Astrocyte of the spinal cord (primary cell): ENCODE data around the gene PTPRR.

Source experiments
- DNase-seq: peaks from one replicate; pipeline ENCODE4 v3.0.0; 2011; ENCODE audit warnings: low read depth, low spot score
- H3K4me3 ChIP-seq: 2 replicates; pipeline ENCODE4 v1.5.1; 2011; ENCODE audit warnings: low read depth, mild to moderate bottlenecking, low read length, moderate library complexity
- in situ Hi-C: cut with HindIII; loops from 2 replicates; pipeline ENCODE4 v1.10.0; 2017; ENCODE audit warnings: low sequenced_read_pairs
- TF ChIP-seq, protein P1 (sequence below): IDR thresholded peaks from 2 replicates; pipeline ENCODE4 v1.5.1; 2012; ENCODE audit warnings: low read depth, mild to moderate bottlenecking, low read length, inconsistent platforms

PTPRR gene

DNA sequence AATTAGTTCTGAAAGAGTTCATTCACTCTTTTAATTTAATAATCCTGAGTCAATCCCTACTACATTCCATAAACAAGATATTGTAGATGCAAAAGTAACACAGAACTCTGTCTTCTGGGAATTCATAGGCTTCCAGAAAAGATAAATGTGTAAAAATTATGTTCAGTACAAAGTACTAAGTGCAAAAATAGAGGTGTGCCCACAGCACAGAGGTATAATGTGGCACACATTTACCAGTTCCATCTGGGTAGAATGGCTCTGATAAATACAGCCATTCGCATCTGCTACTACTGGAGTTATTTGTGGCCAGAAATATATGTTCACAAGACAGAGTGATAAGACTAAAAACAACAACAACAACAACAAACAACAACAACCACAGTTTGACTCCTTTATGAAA, 171.7 kb downstream of the PTPRR start:
- DNase-seq: no peak
- TF ChIP-seq, protein P1, sequence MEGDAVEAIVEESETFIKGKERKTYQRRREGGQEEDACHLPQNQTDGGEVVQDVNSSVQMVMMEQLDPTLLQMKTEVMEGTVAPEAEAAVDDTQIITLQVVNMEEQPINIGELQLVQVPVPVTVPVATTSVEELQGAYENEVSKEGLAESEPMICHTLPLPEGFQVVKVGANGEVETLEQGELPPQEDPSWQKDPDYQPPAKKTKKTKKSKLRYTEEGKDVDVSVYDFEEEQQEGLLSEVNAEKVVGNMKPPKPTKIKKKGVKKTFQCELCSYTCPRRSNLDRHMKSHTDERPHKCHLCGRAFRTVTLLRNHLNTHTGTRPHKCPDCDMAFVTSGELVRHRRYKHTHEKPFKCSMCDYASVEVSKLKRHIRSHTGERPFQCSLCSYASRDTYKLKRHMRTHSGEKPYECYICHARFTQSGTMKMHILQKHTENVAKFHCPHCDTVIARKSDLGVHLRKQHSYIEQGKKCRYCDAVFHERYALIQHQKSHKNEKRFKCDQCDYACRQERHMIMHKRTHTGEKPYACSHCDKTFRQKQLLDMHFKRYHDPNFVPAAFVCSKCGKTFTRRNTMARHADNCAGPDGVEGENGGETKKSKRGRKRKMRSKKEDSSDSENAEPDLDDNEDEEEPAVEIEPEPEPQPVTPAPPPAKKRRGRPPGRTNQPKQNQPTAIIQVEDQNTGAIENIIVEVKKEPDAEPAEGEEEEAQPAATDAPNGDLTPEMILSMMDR: no peak
- no peak overlapping the region for H3K4me3 ChIP-seq
- in situ Hi-C loops: no loop called here

DNA sequence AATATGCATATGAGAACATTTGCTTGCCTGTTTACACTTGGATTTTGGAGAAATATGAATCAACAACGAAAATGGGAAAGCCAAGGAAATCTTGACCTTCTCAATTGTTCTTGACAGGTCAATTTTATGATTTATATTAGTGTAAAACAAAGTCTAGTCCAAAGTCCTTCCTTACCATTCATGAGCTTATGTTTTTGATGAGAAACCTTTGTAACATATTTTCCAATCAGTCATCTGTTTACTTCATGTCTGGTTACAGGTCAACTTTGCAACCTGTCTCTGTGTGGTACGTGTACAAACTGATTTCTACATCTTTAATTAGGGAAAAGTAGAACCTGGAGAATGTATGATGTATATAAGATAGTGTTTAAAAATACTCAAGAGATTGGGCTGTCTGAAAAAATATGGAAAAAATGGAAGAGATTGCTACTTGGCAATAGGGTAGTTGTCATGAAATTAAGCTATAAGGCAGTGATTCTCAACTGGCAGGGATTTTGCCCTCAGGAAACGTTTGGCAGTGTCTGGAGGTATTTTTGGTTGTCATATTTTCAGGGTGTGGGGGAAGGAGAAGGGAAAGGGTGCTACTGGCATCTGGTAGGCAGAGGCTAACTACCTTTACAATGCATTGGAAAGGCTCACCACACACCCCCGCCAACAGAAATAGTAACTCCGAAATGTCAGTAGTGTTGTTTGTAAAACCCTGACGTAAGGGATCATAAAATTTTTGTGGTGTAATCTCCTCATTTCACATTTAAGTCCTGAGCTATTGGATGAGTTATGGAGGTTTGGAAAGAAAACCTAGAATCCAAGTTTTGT, 172.9 kb downstream of the PTPRR start:
- no peak for DNase-seq
- in situ Hi-C loops: no loop called here
- no peak overlapping the region for H3K4me3 ChIP-seq
- TF ChIP-seq, protein P1: no peak

DNA sequence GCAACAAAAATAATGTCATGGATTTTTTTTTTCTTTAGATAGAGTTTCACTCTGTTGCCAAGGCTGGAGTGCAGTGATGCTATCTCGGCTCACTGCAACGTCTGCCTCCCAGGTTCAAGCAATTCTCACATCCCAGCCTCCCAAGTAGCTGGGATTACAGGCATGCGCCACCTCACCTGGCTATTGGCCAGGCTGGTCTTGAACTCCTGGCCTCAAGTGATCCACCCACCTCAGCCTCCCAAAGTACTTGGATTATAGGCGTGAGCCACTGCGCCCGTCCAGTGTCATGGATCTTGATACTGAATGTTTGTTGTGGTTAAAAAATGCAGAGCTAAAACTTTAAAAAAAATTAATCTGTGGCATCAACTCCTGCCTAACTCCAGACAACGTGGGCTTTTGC, 175.5 kb downstream of the PTPRR start:
- in situ Hi-C loops: no loop called here
- TF ChIP-seq, protein P1: no peak
- H3K4me3 ChIP-seq: no peak overlapping the region
- no peak for DNase-seq

DNA sequence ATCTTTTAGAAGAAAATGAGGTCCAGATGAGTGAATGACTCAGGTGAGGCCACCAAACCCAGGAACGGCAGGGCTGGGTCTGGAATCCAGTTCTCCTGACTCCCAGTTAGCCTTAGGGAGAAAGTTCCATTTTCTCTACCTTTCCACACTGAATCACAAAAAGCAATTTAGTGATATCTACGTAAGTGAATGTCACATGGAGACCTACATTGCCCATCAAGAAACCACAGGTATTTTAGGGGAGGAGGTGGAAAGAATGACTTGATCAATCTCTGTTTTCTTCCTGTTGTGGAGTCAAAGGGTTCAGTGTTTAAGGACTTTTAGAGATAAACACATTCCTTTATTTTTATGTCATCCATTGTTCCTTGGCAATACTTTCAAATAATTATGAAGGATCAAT, 176.4 kb downstream of the PTPRR start:
- no peak overlapping the region for H3K4me3 ChIP-seq
- in situ Hi-C loops: no loop called here
- TF ChIP-seq, protein P1: no peak
- no peak for DNase-seq

DNA sequence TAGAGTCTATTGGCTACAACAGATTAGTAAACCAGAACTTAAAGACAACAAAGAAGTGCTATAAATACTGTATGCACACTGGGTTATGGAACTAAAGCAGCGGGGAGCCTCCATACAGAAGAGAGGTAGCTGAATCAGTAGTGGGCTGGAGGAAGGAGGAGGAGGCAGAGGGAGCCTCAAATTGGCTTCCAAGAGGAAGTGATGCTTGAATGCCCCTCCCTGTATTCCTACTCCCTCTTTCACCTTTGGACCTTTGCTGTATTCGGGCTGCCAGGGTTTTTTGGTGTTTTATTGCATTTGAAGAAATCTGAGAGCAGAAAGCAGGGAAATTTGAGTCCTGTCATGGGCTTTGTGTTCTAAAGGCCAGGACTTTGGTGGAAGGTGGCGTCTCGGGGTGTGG, 179.3 kb downstream of the PTPRR start:
- H3K4me3 ChIP-seq: no peak overlapping the region
- no peak for DNase-seq
- TF ChIP-seq, protein P1: no peak
- in situ Hi-C loops: no loop called here

DNA sequence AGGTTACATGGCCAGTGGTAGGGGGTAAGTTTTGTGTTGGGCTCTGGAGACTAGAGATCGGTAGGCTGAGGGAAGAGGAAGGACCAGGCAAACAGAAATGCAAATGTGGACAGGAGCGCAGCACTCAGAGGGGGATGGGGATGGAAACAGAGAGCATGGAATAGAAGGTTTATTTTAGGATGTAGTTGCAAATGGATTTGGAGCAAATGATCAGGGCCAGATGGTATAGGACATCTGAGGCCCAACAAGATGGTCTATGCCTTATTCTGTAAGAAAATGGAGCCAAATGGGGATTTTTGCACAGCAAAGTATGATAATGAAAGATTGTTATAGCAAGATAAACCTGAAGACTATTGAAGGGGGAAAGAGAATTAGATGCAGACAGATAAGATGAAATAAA, 180.8 kb downstream of the PTPRR start:
- DNase-seq: no peak
- no peak overlapping the region for H3K4me3 ChIP-seq
- TF ChIP-seq, protein P1: no peak
- in situ Hi-C loops: no loop called here
